ENCODE results near the gene WDR27.

The WDR27 gene

GRCh38 chr6:169558774-169559441 lies 142.9 kb downstream of the WDR27 start:
- no peak for DNase-seq

GRCh38 chr6:169558378-169558773 lies 143.5 kb downstream of the WDR27 start:
- no peak for DNase-seq

- no peak for DNase-seq
These were observed 143.9 kb downstream of the WDR27 start for GRCh38 chr6:169557887-169558286.

- DNase-seq: no peak
These were observed 144.9 kb downstream of the WDR27 start for GRCh38 chr6:169556758-169557548.

GRCh38 chr6:169555971-169556617 lies 145.7 kb downstream of the WDR27 start:
- DNase-seq: no peak

GRCh38 chr6:169545982-169546381 lies 155.8 kb downstream of the WDR27 start:
- no peak for DNase-seq

GRCh38 chr6:169543704-169544103 lies 158.1 kb downstream of the WDR27 start:
- no peak for DNase-seq

GRCh38 chr6:169542491-169542890 lies 159.3 kb downstream of the WDR27 start:
- no peak for DNase-seq

- DNase-seq: no peak
These were observed 162.5 kb downstream of the WDR27 start for GRCh38 chr6:169539176-169539897.

GRCh38 chr6:169536446-169537170 lies 165.2 kb downstream of the WDR27 start:
- DNase-seq: no peak

GRCh38 chr6:169534039-169534421 lies 167.8 kb downstream of the WDR27 start:
- DNase-seq: no peak

GRCh38 chr6:169533301-169534038 lies 168.4 kb downstream of the WDR27 start:
- no peak for DNase-seq

GRCh38 chr6:169530752-169531123 lies 171.1 kb downstream of the WDR27 start:
- no peak for DNase-seq

- no peak for DNase-seq
These were observed 171.7 kb downstream of the WDR27 start for GRCh38 chr6:169529931-169530751.

- no peak for DNase-seq
These were observed 173.1 kb downstream of the WDR27 start for GRCh38 chr6:169528755-169529154.

- no peak for DNase-seq
These were observed 174.5 kb downstream of the WDR27 start for GRCh38 chr6:169527306-169527705.

- DNase-seq: no peak
These were observed 180.0 kb downstream of the WDR27 start for GRCh38 chr6:169521825-169522224.

GRCh38 chr6:169520104-169520503 lies 181.7 kb downstream of the WDR27 start:
- DNase-seq: no peak

- DNase-seq: no peak
These were observed 183.4 kb downstream of the WDR27 start for GRCh38 chr6:169518451-169518850.

GRCh38 chr6:169513478-169514193 lies 188.2 kb downstream of the WDR27 start:
- no peak for DNase-seq
